AG09309 (cell line): ENCODE measurements around the gene RAPGEF1.
A peak's percentile ranks its signal among the peaks of the same experiment; 100 is the strongest.
"Not testable (repeated sequence)": the region's sequence is repeated elsewhere in the genome, so short reads cannot be mapped to it uniquely, and the experiment has no call there.

Experiments
- DNase-seq: peaks from one replicate; pipeline ENCODE4 v3.0.0-alpha.2; 2010; ENCODE audit warnings: low read depth
- H3K4me3 ChIP-seq: 2 replicates; pipeline ENCODE4 v1.5.1; 2011; ENCODE audit warnings: mild to moderate bottlenecking, low read depth, low read length, moderate library complexity; ENCODE audit not compliant: control insufficient read depth
- TF ChIP-seq, protein P1 (sequence below): IDR thresholded peaks from 2 replicates; pipeline ENCODE4 v1.5.1; 2011; ENCODE audit warnings: mild to moderate bottlenecking, low read depth, low read length, inconsistent platforms; ENCODE audit not compliant: insufficient read depth, control insufficient read depth; ENCODE audit errors: missing control alignments

The RAPGEF1 gene

DNA sequence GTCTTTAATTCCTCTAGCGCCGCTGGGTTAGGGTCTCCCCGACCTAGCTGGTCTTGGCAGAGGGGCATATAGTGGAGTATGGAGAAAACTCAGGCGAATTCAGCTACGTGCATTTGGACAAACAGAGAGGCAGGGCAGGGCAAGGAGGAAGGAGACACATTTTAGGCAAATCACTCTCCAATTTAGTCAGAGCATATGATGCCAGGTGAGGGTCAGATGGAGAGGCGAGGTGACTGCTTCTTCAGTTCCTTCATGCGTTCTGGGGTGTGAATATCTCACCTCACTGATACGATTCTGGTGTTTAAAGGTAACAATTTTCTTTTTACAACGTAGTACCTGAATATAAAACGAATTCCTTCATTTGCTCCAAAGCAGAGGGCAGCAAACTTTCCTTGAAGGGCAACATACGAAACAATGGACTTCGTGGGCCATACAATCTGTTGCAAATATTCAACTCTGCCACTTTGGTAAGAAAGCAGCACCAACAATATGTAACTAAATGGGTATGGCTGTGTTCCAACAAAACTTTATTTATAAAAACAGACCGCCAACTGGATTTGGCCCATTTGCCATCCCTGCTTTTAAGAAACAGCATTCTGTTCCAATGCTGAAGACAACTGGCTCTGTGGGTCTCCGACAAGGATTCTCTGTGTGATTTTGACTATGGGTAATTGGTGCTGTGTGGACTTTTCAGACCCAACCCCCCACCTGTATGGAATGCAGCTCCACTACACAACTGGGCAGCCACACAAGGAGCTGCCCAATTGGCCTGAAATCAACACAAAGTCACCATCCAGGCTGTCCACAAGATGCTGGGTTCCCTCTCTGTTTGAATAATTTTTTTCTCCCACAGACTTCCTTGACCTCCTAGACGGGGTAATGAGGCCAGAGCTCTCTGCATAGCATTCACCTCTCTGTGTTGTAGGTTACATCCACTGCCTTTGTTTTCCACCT is 53.8 kb downstream of the RAPGEF1 start:
- TF ChIP-seq, protein P1, sequence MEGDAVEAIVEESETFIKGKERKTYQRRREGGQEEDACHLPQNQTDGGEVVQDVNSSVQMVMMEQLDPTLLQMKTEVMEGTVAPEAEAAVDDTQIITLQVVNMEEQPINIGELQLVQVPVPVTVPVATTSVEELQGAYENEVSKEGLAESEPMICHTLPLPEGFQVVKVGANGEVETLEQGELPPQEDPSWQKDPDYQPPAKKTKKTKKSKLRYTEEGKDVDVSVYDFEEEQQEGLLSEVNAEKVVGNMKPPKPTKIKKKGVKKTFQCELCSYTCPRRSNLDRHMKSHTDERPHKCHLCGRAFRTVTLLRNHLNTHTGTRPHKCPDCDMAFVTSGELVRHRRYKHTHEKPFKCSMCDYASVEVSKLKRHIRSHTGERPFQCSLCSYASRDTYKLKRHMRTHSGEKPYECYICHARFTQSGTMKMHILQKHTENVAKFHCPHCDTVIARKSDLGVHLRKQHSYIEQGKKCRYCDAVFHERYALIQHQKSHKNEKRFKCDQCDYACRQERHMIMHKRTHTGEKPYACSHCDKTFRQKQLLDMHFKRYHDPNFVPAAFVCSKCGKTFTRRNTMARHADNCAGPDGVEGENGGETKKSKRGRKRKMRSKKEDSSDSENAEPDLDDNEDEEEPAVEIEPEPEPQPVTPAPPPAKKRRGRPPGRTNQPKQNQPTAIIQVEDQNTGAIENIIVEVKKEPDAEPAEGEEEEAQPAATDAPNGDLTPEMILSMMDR, result no peak
- no peak for DNase-seq
- H3K4me3 ChIP-seq, result no peak overlapping the region

DNA sequence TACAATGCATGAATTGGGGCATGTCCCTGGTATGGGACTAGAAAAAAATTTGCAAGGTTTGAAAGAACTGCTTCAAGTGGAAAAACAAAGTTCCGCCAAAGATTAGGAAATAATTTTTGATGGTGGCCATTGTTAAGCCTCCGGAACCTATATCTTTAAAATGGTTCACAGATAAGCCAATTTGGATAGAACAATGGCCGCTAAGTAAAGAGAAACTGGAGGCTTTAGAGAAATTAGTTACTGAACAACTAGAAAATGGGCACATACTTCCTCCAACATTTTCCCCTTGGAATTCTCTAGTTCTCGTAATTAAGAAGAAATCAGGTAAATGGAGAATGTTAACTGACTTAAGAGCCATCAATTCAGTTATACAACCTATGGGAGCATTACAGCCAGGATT is 56.8 kb downstream of the RAPGEF1 start:
- not testable (repeated sequence) for DNase-seq, H3K4me3 ChIP-seq

DNA sequence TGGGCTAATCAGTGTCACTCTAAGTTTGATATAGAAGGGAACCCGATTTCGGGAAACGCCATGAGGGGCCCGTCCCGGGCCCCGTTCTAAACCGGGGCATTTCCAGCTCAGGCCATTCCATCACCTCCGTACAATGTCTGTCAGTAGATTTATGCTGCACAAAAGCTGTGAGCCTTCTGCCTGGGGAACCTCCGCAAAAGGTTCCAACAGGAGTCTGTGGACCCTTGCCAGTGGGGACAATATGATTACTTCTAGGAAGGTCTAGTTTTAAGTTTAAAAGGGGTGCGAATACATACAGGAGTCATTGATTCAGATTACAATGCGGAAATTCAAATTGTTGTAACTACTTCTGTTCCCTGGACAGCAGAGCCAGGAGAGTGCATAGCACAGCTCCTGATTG is 57.6 kb downstream of the RAPGEF1 start:
- no peak for DNase-seq
- no peak overlapping the region for H3K4me3 ChIP-seq
- TF ChIP-seq, protein P1, result no peak

DNA sequence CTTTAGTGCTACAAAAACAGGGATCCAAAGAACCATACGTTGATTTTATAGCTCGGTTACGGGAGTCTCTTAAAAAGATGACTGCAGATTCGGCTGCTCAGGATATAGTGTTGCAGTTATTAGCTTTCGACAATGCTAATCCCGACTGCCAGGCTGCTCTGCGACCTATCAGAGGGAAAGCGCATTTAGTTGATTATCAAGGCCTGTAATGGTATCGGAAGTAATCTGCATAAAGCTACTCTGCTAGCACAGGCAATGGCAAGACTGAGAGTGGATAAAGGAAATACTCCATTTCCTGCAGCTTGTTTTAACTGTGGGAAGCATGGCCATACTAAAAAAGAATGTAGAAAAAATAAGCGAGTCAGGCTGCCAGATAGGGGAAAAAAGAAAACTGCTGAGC is 58.0 kb downstream of the RAPGEF1 start:
- not testable (repeated sequence) for H3K4me3 ChIP-seq, DNase-seq

DNA sequence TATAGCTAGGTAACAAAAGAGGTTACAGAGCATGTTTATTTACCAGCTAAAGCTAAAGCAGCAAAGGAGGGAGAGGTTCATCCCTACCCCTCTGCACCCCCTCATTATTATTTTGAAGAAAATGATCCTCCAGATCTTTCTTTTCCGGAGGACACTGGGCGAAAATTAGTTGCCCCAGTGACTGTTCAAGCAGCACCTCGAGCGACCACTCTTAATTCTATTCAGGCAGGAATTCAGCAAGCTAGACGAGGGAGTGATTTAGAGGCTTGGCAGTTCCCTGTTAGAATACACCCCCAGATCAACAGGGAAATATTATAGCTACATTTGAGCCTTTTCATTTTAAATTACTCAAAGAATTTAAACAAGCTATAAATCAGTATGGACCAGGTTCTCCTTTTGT is 58.8 kb downstream of the RAPGEF1 start:
- H3K4me3 ChIP-seq, DNase-seq: not testable (repeated sequence)

DNA sequence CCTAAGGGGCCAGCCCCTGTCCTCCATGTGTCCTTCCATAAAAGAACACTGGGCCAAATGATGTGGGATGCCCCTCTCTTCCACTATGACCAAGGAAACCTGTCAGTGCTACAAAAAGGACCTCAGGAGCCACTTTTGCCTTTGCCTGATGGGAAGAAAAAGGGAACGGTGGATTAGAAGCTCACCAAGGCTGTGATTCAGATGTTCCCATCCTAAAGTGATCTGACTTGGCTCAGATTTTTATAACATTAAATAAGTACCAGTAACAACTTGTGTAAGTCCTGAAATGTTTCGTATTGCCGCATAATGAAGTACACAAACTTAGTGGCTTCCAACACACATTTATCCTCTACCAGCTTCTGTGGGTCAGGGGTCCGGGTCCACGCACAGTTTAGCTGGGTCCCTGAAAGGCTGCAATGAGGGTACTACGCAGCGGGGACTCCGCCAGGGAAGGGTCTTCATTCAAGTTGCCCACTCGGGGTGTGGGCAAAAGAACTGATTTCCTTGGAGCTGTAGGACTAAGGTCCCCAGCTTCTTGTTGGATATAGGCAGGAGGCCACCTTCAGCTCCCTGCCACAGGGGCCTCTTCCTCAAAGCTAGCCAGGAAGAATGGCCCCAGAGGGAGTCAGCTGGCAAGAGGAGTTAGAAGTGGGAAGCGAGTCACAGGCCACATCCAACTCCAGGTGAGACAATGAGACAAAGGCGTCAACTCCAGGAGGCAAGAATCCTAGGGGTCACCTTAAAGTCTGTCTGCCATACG is 60.4 kb downstream of the RAPGEF1 start:
- no peak for DNase-seq
- TF ChIP-seq, protein P1, result no peak
- H3K4me3 ChIP-seq, result no peak overlapping the region

DNA sequence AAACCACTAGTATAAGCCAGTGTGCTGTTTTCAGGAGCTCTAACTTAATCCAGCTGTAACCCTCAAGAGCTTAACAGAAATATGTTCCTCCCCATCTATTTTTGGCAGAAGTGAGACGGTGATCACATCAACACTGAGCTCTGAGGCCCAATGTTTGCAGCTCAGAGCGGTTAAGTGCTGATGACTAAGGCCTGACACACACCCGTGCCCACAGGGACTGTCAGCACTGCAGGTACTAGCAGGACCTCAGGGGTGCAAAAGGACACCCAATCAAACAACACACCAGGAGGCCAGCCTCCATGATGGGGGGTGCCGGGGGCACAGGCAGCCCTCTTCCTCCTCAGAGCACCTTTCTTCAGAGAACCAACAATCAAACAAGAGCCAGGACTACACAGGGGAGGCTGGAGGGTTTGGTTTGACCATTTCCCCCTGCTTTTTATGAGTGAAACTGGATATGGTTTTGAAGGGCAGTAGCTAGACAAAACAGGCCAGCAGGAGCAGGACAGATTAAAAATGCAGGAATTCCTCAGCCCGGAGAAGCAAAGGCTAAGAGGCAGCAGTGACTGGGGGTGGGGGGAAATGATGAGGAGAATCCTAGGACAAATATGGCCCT is 61.3 kb downstream of the RAPGEF1 start:
- H3K4me3 ChIP-seq, result peak overlapping the region; percentile 25
- peak; percentile 90 for DNase-seq
- TF ChIP-seq, protein P1, result no peak
